ENCODE measurements around the gene SCGB3A2.
A peak's percentile ranks its signal among the peaks of the same experiment; 100 is the strongest.

Gene SCGB3A2

GRCh38 chr5:147852365-147852764 is 26.1 kb upstream of the SCGB3A2 start:
- H3K4me1 ChIP-seq (ENCODE audit: control insufficient read depth, insufficient read depth, low read length) = no peaks in the 10 kb centered on the region
- no peaks in the 10 kb centered on the region; the same call in 1 of the 2 replicates for H3K27me3 ChIP-seq (ENCODE audit: control insufficient read depth, insufficient read depth, low read length)
- no peaks in the 10 kb centered on the region for H3K9me3 ChIP-seq (ENCODE audit: control insufficient read depth, insufficient read depth, low read length)
- H3K9ac ChIP-seq (ENCODE audit: low read depth, low read length) = no peak overlapping the region
- no peak overlapping the region for H3K27ac ChIP-seq (ENCODE audit: low read depth, low read length)
- H3K36me3 ChIP-seq (ENCODE audit: control insufficient read depth, insufficient read depth, low read length) = no peaks in the 10 kb centered on the region
- H3K4me3 ChIP-seq (ENCODE audit: low read depth, low read length) = no peak overlapping the region

DNA sequence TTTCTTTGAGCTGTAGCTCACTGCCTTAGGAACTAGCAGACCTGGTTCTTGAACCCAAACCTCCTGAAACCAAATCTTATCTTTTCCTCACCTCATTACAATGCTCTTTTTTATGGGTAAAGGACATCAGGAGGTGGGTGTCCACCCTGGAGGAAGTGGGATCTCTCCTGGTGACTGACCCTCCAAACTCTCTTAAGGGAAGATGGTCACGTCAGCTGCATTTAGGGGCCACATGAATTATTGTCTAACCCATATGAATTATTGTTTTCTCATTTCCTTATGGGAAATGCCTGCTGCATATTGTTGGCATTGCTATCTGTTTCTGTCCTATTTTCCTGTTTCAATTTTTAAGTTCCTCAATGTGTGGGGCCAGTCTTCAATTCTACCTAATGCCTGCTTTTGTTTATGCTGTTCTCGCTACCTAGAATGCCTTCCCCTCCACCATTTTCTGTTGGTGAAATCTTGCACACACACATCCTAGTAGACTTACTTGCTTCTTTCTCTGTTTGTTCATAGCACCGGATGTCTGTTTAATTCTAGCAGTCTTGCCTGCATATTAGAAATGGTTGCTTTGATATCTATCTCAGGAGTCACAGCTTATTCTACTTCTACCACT is 25.0 kb upstream of the SCGB3A2 start:
- no peak overlapping the region for H3K4me3 ChIP-seq (ENCODE audit: low read depth, low read length)
- H3K27ac ChIP-seq (ENCODE audit: low read depth, low read length) = no peak overlapping the region

GRCh38 chr5:147854331-147854730 is 24.2 kb upstream of the SCGB3A2 start:
- Histone ChIP-seq H3K4me3 (ENCODE audit: low read depth, low read length) (no peak overlapping the region), H3K9me3 (ENCODE audit: control insufficient read depth, insufficient read depth, low read length) (no peaks in the 10 kb centered on the region), H3K9ac (ENCODE audit: low read depth, low read length) (no peak overlapping the region), H3K27ac (ENCODE audit: low read depth, low read length) (no peak overlapping the region), H3K4me1 (ENCODE audit: control insufficient read depth, insufficient read depth, low read length) (peaks cover 11% of the 10 kb centered on the region; the same call in 1 of the 2 replicates), H3K27me3 (ENCODE audit: control insufficient read depth, insufficient read depth, low read length) (no peaks in the 10 kb centered on the region; the same call in 1 of the 2 replicates), H3K36me3 (ENCODE audit: control insufficient read depth, insufficient read depth, low read length) (no peaks in the 10 kb centered on the region)

More for the DNA sequence above, 25.0 kb upstream of the SCGB3A2 start:
- no peaks in the 10 kb centered on the region for H3K36me3 ChIP-seq (ENCODE audit: control insufficient read depth, insufficient read depth, low read length)
- H3K4me1 ChIP-seq (ENCODE audit: control insufficient read depth, insufficient read depth, low read length) = peaks cover 9% of the 10 kb centered on the region; the same call in 1 of the 2 replicates
- H3K9me3 ChIP-seq (ENCODE audit: control insufficient read depth, insufficient read depth, low read length) = no peaks in the 10 kb centered on the region
- H3K9ac ChIP-seq (ENCODE audit: low read depth, low read length) = no peak overlapping the region
- no peaks in the 10 kb centered on the region; the same call in 1 of the 2 replicates for H3K27me3 ChIP-seq (ENCODE audit: control insufficient read depth, insufficient read depth, low read length)

DNA sequence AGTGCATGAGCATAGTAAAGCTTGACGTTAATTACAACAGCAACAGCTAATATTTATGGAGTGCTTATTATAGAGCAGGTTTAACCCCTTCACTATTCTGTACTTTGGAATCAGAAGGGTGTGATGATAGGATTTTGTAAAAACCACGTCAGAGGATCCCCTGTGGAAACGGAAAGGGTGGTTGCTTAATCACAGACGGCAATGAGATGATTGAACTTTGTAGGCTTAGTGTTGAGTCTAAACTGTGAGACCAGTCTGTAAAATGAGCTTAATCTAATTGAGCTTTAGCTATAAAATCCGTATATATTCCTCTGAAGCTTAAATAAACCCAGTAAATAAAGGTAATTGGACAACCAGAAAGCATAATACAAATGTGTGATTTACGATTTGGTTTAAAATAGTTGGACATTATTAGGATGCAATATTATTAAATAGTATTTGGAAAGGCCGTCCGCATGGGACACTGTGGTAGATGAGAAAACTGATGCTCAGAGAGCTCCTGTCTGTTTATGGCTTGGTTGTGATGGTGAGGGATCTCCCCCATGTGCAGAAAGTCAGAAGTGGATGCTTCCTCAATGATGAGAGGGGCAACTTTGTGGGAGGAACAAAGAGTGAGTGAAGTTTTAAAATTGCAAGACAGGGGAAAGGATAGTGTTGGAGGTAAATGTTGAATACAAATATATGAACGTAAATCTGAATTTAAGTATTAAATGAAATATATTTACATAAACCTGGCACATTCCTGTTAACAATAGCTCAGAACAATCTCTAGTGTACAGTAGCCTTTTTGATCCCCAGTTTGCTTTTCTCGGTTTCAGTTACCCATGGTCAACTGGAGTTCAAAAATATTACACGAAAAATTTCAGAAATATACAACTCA is 23.4 kb upstream of the SCGB3A2 start:
- Histone ChIP-seq H3K4me3 (ENCODE audit: low read depth, low read length) (no peak overlapping the region), H3K27me3 (ENCODE audit: control insufficient read depth, insufficient read depth, low read length) (no peaks in the 10 kb centered on the region; the same call in 1 of the 2 replicates), H3K9ac (ENCODE audit: low read depth, low read length) (no peak overlapping the region), H3K4me1 (ENCODE audit: control insufficient read depth, insufficient read depth, low read length) (peaks cover 15% of the 10 kb centered on the region), H3K9me3 (ENCODE audit: control insufficient read depth, insufficient read depth, low read length) (no peaks in the 10 kb centered on the region), H3K36me3 (ENCODE audit: control insufficient read depth, insufficient read depth, low read length) (no peaks in the 10 kb centered on the region), H3K27ac (ENCODE audit: low read depth, low read length) (no peak overlapping the region)

DNA sequence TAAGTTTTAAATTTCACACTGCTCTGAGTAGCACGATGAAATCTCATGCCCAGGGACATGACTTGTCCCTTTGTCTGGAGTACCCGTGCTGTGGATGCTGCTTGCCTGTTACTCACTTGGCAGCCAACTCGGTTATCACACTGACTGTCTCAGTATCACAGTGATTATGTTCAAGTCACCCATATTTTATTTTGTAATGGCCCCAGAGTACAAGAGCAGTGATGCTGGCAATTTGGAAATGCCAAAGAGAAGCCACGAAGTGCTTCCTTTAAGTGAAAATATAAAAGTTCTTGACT is 22.8 kb upstream of the SCGB3A2 start:
- Histone ChIP-seq H3K4me3 (ENCODE audit: low read depth, low read length) (no peak overlapping the region), H3K4me1 (ENCODE audit: control insufficient read depth, insufficient read depth, low read length) (peaks cover 21% of the 10 kb centered on the region), H3K27ac (ENCODE audit: low read depth, low read length) (no peak overlapping the region), H3K36me3 (ENCODE audit: control insufficient read depth, insufficient read depth, low read length) (no peaks in the 10 kb centered on the region), H3K9me3 (ENCODE audit: control insufficient read depth, insufficient read depth, low read length) (no peaks in the 10 kb centered on the region), H3K27me3 (ENCODE audit: control insufficient read depth, insufficient read depth, low read length) (no peaks in the 10 kb centered on the region; the same call in 1 of the 2 replicates), H3K9ac (ENCODE audit: low read depth, low read length) (no peak overlapping the region)

GRCh38 chr5:147856801-147857200 is 21.7 kb upstream of the SCGB3A2 start:
- H3K9me3 ChIP-seq (ENCODE audit: control insufficient read depth, insufficient read depth, low read length) = no peaks in the 10 kb centered on the region
- H3K36me3 ChIP-seq (ENCODE audit: control insufficient read depth, insufficient read depth, low read length) = peaks cover 7% of the 10 kb centered on the region
- H3K9ac ChIP-seq (ENCODE audit: low read depth, low read length) = no peak overlapping the region
- peak overlapping the region; percentile 2 for H3K27ac ChIP-seq (ENCODE audit: low read depth, low read length)
- no peaks in the 10 kb centered on the region for H3K27me3 ChIP-seq (ENCODE audit: control insufficient read depth, insufficient read depth, low read length)
- H3K4me1 ChIP-seq (ENCODE audit: control insufficient read depth, insufficient read depth, low read length) = peaks cover 32% of the 10 kb centered on the region
- no peak overlapping the region for H3K4me3 ChIP-seq (ENCODE audit: low read depth, low read length)

DNA sequence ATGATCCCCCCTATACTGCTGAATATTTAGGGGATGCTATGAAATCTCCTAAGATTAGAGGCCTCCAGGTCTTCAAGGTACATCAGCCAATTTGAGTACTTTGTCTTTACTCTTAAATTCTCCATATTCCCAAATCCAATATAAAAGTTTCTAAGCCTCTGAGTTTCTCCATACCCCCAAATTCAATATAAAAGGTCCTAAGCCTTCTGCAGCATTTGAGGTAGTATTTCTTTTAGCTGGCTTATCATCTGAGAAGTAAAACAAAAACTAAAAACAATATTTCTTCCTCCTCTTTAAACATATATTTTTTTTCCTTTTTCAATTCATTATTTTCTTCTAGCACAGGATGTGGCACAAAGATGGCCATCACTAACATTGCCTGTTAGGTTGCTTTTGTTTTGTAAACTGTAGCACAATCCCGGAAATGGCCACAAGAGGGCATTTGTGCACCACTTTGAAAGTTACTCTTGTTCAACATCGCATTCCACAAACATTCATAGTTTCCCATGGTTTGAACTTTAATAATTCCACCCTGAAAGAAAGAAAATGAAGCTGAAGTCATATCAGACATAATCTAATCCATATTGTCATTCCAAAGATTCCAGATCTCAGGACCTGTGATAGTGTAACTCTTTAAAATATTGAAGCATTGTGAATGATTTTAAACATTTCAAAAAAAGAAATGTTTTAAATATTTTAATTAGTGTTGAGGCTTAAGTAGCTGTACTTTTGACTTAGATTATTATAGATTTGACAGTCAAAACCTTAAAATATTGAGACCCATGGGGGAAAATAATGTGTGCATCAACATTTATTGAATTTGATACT is 21.0 kb upstream of the SCGB3A2 start:
- Histone ChIP-seq H3K9me3 (ENCODE audit: control insufficient read depth, insufficient read depth, low read length) (no peaks in the 10 kb centered on the region), H3K9ac (ENCODE audit: low read depth, low read length) (no peak overlapping the region), H3K4me1 (ENCODE audit: control insufficient read depth, insufficient read depth, low read length) (peaks cover 39% of the 10 kb centered on the region), H3K4me3 (ENCODE audit: low read depth, low read length) (no peak overlapping the region), H3K27me3 (ENCODE audit: control insufficient read depth, insufficient read depth, low read length) (no peaks in the 10 kb centered on the region), H3K27ac (ENCODE audit: low read depth, low read length) (peak overlapping the region; percentile 52), H3K36me3 (ENCODE audit: control insufficient read depth, insufficient read depth, low read length) (peaks cover 14% of the 10 kb centered on the region)

GRCh38 chr5:147858565-147858964 is 19.9 kb upstream of the SCGB3A2 start:
- no peak overlapping the region for H3K9ac ChIP-seq (ENCODE audit: low read depth, low read length)
- peaks cover 49% of the 10 kb centered on the region for H3K4me1 ChIP-seq (ENCODE audit: control insufficient read depth, insufficient read depth, low read length)
- H3K27me3 ChIP-seq (ENCODE audit: control insufficient read depth, insufficient read depth, low read length) = no peaks in the 10 kb centered on the region
- peak overlapping the region; percentile 58 for H3K27ac ChIP-seq (ENCODE audit: low read depth, low read length)
- peaks cover 22% of the 10 kb centered on the region for H3K36me3 ChIP-seq (ENCODE audit: control insufficient read depth, insufficient read depth, low read length)
- H3K9me3 ChIP-seq (ENCODE audit: control insufficient read depth, insufficient read depth, low read length) = no peaks in the 10 kb centered on the region
- H3K4me3 ChIP-seq (ENCODE audit: low read depth, low read length) = no peak overlapping the region

DNA sequence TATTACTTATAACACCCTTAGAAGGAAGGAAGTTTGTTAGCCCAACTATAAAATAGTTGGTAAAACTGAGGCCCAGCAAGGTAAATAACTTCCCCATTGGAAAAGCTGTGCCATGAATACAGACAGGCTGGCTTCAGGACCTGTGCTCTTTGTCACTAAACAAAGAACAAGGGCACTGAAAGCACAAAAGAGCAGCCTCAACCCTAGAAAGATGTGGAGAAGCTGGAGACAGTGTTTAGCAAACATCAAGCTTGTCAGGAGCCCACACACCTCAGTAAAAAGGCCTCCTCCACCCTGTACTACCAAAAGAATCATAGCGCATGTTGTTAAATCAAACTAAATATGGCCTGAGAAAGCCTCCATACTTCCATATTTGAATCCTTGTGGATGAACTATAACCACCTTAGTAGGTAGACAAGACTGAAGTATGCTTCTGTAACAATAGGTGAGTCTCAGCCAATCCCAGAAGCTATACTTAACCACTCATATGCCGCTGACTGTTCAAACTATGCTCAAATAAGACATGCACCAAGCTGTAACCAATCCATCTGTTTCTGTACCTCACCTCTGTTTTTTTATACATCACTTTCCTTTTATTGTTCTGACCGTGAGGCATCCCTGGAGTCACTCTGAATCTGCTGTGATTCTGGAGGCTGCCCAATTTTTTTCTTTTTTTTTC is 18.4 kb upstream of the SCGB3A2 start:
- no peak overlapping the region for H3K4me3 ChIP-seq (ENCODE audit: low read depth, low read length)
- no peak overlapping the region for H3K9ac ChIP-seq (ENCODE audit: low read depth, low read length)
- peaks cover 57% of the 10 kb centered on the region for H3K4me1 ChIP-seq (ENCODE audit: control insufficient read depth, insufficient read depth, low read length)
- H3K27me3 ChIP-seq (ENCODE audit: control insufficient read depth, insufficient read depth, low read length) = no peaks in the 10 kb centered on the region
- no peaks in the 10 kb centered on the region for H3K9me3 ChIP-seq (ENCODE audit: control insufficient read depth, insufficient read depth, low read length)
- H3K27ac ChIP-seq (ENCODE audit: low read depth, low read length) = peak overlapping the region; percentile 43
- H3K36me3 ChIP-seq (ENCODE audit: control insufficient read depth, insufficient read depth, low read length) = peaks cover 34% of the 10 kb centered on the region

GRCh38 chr5:147860641-147861025 is 17.9 kb upstream of the SCGB3A2 start:
- no peak overlapping the region for H3K4me3 ChIP-seq (ENCODE audit: low read depth, low read length)
- H3K27me3 ChIP-seq (ENCODE audit: control insufficient read depth, insufficient read depth, low read length) = no peaks in the 10 kb centered on the region
- peaks cover 34% of the 10 kb centered on the region for H3K36me3 ChIP-seq (ENCODE audit: control insufficient read depth, insufficient read depth, low read length)
- H3K27ac ChIP-seq (ENCODE audit: low read depth, low read length) = peak overlapping the region; percentile 65
- no peaks in the 10 kb centered on the region for H3K9me3 ChIP-seq (ENCODE audit: control insufficient read depth, insufficient read depth, low read length)
- H3K4me1 ChIP-seq (ENCODE audit: control insufficient read depth, insufficient read depth, low read length) = peaks cover 57% of the 10 kb centered on the region
- no peak overlapping the region for H3K9ac ChIP-seq (ENCODE audit: low read depth, low read length)

All from HUES48 (cell line).